COR-L47 (cell line): ENCODE data around the gene PRKCB.
"Not testable (repeated sequence)": the region's sequence is repeated elsewhere in the genome, so short reads cannot be mapped to it uniquely, and the experiment has no call there.

Source experiments
- DNase-seq: peaks from one replicate; lab custom pipeline; 2025; lab: John Stamatoyannopoulos, UW

The PRKCB gene

DNA sequence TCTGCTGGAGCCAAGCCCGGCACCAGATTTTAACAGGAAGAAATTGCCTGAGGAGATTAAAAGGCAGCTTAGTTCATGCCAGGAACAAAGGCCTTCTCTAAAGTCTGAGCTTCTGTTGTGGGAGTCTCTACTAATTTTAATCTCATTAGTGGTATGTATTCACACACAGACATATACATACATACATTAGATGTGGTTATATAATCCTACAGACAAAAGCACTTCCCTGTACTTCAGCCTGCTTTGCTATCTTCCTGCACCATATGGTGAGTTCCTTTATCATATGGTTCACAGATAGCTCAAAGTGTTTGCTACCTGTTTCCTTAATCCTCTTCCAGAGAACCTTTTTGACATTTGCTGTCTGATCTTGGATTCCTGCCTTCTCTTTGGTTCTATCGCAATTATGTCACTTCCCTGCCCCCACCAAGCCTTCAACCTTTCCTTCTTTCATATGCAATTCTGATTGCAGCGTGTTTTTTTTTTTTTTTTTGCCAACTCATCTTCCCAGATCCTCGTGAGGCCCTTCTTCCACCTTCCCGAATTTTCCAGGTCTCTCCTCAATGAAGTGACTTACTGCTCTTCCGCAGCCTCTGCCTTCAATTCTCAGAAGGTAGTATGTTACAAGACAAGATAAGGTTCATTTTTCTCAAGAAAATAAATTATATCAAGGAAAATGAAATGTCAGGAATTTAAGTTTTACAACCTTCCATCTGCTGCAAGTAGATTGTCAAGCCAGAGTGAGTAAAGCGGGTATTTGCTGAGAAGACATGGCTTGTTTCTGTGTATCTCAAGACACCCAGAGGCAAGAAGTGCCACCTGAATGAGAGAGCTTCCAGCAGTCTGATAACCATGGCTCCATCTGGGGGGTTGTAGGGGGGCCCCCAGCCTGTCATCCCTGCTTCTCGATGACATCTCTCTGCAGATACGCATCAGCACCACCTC, 300.1 kb downstream of the PRKCB start:
- DNase-seq: no peak

DNA sequence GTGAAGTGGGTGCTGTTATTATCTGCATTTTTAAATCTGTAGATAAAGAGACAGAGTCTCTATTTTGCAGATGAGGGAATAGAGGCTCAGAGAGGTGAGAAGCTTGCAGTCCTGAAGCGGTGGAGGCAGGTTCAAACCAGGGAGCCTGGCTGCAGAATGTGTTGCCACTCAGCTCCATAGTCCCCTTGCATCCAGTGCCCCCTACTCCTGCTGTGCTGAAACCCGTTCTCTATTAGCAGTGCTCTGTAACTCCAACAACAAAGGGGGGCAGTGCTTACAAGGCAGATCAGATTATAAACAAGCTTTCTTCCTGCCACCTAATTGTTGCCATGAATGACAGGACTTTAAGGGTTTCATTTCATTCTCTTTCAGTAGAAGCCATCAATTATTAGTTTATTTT, 302.2 kb downstream of the PRKCB start:
- no peak for DNase-seq

DNA sequence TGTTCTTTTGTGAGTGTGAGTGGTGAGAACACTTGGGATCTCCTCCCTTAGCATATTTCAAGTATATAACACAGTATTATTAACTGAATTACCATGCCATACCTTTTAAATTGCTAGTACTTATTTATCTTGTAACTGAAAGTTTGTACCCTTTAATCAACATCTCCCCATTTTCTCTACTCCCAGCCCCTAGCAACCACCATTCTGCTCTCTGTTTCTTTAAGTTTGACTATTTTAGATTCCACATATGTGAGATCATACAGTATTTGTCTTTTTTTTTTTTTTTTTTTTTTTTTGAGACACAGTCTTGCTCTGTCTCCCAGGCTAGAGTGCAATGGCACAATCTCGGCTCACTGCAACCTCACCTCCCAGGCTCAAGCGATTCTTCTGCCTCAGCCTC, 302.8 kb downstream of the PRKCB start:
- no peak for DNase-seq

DNA sequence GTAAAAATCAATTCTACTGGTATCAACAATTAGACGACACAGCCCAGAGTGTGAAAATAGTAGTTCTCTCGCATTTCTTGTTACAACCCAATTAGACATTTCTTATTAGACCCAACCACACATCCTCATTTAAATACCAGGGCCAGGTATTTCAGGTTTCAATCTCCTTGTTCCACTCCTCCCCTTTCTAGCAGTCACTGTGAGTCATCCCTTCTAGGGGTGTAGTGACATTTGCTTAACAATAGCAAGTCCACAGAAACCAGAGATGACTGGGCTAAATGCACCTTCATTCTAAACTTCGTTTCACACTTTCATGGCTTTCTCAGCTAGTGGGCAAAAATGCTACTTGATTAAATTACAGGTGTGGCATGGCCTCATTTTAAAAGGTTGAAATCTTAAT, 303.5 kb downstream of the PRKCB start:
- DNase-seq: no peak

DNA sequence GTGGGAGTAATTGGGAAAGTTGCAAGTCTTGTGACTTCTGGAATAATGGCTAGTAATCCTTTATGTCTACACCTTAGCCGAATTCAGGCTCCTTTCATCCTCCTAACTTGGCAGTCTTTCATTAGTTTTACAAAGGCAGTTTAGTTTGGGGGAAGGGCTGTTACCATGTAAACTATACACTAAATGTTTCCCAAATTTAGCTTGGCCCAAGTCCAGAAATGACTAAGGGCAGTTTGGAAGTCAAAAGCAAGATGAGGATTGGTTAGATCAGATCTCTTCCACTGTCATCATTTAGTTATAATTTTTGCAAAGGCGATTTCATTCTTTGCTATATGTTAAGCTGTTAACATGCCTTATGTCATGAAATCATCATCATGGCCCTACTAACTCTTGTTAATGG, 304.9 kb downstream of the PRKCB start:
- DNase-seq: no peak

DNA sequence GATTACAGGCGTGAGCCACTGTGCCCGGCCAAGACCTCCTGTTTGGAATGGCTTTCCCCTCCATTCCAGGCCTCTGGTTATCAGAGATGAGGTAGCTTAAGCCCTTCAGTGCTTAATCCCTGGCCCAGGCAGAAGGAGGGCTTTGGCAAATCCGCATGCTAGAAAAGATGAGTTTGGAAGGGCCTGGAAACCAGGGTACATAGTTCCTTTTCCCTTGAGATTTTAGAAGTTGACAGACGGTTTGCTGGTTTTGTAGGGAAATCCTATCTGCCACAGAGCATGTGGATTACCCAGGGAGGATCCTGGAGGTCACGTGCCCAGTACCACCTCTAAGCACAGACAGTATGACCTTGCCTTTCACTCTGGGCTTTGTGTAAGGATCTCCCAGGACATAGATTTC, 305.7 kb downstream of the PRKCB start:
- DNase-seq: no peak

DNA sequence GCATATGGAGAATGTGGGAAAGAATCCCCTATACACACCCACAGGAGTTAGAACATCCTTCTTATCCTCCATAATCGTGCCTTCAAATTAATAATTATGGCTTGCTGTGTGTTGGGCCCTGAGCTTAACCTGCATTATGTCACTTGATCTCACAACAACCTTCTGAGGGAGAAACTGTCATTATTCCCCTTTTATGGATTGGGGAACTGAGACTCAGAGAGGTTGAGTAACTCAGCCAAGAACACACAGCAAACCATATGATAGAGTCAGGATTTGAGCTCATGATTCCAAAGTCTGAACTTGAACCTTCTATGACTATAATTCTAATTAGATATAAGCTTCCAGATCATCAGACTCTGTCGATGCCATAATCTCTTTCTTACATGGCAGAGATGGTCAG, 306.1 kb downstream of the PRKCB start:
- no peak for DNase-seq

DNA sequence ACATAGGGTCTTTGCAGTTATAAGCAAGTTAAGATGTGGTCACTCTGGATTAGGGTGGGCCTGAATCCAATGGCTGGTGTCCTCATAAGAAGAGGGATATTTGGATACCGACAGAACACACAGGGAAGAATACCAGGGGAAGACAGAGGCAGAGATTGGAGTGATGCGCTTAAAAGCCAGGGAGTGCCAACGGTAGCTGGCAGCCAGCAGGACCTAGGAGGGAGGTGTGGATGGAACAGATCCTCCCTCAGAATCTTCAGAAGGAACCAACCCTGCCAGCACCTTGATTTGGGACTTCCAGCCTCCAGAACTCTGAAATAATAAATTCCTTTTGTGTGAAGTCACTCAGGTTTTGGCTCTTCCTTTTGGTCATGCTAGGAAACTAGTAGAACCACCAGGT, 310.1 kb downstream of the PRKCB start:
- DNase-seq: no peak

DNA sequence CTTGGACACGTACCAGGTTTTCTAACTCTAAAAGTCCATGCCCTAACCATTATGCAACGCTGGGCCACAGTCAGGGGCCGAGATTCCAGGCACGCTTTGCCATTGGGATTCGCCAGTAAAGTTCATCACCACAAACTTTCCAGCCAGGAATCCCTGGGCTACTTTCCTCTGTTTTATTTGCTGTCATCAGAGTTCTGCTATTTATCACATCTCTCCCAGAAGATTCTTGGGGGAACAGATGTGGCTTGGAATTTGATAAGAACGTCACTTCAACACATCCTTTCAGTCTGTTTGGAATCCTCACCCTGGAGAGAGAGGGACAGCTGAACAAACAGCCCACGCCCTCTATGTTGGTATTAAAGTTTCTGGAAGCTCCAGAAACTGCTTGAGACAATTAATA, 310.7 kb downstream of the PRKCB start:
- DNase-seq: no peak

DNA sequence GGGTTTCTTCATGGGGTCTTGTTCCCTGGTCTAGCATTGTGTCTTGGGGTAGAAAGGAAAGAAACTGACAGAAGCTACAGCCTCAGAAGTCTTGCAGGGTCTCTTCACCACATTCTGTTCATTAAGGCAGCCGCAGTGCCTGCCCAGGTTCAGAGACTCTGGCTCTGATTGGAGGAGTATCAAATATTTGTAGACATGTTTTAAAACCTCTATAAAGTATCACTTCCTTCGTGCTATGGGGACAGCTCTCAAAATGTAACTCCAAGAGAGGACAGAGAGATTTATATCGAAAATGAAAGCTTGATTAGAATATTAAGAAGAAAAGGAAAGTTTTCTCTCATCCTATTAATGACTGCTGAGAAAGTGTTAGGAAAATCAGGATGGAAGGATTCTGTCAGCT, 313.3 kb downstream of the PRKCB start:
- no peak for DNase-seq

DNA sequence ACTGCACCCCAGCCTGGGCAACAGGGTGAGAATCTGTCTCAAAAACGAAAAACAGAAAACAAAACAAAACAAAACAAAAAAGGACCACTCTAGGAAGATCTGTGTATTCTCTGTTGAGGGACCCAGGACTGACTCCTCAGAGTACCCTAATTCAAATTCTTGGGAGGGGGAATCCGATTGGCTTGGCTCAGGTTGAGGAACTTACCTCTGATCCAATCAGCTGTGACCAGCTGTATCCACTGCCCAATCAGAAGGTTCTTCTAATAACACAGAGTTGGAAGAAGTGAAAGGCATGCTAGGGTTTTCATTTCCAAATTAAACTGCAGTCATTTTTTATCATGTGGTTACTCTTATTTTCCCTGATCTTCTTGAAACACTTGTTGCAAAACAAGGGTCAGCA, 314.5 kb downstream of the PRKCB start:
- DNase-seq: no peak

DNA sequence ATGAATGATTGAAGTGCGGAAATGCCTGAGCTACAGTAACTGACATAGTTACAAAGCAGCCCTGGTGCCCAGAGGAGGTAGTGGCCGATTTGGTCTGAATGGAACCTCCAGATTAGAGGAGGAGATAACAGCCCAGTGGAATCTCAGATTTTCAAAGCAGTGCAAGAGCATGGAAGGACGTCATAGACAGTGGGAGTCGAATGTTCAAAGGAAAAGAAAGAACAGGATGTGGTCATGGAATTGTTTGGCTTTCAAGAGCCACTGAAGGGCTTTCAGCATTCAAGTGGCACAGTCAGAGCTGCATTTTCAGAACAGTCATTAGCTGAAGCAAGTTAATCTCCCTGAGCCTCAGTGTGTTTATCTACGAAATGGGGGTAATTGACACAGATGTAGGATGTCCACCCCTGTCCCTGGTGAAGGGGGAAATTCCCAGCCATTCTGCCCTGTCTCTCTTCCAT, 315.7 kb downstream of the PRKCB start:
- DNase-seq: no peak

DNA sequence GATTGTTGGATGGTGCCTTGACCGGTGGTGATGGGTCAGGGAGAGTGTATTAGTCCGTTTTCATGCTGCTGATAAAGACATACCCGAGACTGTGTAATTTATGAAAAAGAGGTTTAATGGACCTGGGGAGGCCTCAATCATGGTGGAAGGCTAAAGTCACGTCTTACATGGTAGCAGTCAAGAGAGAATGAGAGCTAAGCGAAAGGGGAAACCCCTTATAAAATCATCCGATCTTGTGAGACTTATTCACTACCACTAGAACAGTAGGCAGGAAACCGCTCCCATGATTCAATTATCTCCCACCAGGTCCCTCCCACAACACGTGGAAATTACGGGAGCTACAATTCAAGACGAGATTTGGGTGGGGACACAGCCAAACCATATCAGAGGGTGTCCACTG, 316.3 kb downstream of the PRKCB start:
- DNase-seq: not testable (repeated sequence)

DNA sequence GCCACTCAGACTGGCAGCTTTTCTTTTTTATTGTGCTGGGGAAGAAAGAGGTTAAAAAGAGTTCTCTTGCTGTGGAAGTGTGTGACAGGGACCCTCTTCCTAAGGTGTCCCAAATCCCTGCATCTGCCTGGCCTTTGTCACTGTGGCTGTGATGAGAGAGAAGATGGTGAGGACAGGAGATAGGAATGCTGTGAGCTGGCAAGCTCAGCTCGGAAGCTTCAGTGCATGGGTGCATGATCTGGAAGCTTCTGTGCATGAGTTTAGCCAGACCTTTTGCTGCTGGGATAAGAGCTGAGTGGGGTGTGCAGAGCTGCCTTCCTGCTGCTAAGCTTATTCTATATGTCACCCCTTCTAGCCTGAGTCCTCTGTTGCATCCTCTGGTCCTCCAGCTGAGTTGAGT, 317.0 kb downstream of the PRKCB start:
- DNase-seq: no peak

DNA sequence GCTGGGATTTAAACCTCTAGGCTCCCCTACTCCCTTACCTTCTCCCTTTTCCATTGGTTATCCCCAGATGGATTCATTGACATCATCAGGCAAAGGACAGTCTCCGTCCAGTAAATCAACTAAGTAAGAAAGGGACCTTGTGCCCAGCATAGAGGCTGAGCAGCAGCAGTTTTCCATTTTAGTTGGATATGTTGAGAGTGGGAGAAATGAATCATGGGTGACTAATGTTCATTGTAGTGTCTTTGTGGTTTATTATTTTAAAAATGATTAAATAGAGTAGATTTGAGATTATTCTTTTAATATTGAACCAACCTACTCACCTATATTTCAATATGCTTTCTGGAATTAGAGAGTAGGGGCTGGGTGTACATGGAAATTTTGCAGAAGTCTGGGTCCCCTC, 321.0 kb downstream of the PRKCB start:
- no peak for DNase-seq

DNA sequence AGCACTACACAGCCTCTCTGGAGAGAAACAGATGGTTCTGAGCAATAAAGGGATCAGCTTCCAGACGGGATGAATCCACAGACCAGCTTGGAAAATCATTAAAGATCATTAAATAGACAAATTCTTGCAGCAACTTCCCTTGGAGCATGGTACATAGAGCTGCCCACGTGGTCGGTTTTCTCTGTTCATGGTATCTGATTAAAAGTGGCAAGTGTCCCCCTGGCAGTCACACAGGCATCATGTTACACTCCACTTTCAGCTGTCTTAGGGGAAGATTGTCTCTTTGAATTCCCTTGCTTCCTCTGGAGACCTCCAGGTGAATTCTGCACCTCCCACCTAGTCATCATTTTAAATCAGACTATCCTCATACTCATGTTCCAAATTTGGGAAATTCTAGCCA, 328.2 kb downstream of the PRKCB start:
- DNase-seq: no peak

DNA sequence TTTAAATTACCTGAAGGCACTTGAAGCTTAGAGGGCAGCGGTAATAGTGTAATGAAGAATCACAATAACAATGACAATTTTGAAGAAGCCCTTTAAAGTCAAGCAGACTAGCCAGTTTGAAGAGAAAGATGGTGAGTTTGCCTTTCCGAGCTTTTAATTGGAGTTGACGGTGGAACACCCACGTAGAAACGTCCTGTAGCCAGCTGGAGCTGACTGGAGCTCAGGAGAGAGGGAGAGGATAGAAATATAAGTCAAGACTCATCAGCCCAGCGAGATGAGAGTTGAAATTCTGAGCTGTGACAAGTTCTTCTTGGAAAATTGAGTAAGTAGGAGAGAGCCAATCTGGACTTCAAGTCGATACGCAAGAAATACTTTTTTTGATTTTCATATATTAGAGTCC, 328.6 kb downstream of the PRKCB start:
- no peak for DNase-seq

DNA sequence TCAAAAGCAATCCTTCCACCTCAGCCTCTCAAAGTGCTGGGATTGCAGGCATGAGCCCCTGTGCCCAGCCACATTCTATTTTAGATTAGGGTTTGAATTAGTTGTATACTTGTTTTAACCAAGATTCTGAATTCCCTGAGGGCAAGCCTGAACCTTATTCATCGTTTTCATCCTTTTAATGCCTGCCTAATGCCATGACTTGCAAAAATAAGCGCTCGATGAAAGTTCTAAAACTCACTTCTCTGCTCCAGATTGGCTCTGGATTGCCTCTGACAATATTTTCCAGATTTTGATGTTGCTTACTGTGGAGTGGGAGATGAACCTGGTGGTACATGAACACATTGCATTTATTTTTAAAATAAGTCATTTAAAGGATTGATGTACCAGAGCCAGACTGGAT, 329.5 kb downstream of the PRKCB start:
- DNase-seq: no peak

DNA sequence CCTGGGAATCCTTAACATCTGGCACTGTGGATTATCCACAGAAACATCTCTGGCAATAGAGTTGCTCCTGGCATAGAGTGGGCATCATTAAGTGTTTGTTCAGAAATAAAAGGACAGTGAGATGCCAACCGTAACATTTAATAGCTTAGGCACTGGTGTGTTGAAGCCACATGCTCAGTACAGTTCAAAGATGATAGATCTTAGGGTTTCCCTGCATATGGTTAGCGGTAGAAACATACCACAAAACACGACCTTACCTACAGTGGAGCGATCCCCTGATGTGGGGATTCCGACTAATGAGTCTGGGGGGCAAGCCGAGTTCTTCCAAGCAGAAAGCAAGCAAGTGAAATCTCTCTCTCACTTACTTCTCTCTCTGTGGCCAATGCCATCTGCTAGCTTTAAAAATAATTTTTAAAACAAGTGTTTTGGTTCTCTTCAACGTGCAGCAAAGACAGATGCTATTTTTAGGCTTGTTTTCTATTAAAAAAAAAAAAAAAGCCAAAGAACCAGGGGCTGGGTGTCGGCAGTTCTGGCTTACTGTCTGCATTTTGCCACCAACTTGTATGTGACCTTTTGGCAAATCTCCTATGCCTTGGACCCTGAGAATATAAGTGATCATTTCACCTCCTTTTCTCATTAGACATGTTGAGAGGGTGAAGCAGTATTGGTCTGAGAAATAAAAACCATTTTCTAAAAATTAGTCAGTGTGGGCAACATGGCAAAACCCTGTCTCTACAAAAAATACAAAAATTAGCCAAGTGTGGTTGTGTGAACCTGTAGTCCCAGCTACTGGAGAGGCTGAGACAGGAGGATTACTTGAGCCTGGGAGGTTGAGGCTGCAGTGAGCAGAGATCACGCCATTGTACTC, 331.1 kb downstream of the PRKCB start:
- no peak for DNase-seq

DNA sequence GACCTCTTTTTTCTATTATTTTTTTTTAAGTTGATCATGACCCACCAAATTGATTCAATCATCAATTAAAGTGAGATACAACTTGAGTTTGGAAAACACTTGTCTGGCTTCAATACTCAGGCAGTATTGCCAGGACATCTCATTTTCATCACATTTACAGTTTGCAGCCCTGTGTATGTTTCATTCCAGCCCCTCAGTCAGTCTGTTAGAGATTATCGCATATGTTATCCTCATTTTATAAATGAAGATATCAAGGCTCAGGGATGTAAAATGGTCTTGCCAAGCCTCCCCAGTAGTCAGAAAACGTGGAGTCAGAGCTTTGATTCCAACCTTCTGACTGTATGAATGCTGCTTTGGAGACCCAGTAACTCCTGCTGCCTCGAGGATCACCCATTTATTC, 333.1 kb downstream of the PRKCB start:
- DNase-seq: no peak

DNA sequence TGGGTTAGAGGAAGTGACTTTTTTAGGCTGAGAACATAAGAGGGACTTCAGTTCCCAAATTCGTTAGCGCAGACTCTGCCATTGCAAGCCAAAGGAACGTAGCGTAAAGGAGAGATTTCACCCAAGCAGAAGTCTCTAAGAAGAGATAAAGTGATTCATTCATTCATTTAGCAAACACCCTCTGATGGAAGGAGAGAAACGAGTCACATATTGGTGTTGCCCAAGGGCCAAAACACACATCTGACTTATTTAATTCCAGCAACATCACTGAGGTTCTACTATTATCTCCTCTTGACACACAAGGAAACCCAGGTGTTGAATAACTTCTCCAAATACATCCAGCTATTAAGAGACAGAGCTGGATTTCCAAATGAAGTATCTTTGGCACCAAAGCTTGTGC, 334.6 kb downstream of the PRKCB start:
- DNase-seq: no peak

DNA sequence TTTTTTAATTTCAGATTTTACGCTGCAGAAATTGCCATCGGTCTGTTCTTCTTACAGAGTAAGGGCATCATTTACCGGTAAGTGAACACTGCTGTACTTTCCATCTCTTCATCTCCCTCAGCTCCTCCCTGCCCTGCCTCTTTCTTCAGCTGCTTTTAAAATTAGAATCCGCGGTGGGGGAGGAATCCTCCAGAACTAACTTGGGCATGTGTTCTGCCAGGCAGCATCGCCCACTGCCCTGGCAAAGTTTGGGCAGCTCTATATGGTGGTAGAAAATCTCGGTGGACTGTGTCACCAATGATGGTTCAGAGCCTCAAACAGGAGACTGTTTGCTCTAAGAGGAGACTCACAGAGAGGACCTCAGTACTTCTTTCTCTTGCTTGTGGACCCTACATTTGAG, 338.7 kb downstream of the PRKCB start:
- DNase-seq: no peak

DNA sequence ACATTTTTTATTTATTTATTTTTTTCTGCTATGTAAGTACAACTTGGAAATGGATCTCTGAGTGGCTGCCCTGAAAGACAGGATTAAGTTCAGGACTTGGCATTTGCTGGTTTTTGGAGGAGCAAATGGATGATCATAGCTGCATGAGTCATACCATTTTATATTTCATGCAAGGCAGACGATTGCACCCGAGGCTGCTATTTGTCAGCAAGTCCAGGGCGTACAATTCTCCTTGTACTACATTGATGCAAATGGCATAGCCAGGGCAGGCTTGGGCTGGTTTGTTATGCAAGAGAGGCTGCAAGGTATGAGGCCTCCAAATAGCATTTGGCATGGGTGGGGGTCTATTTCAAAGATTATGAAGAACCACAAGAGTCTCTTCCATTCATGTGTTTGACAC, 339.2 kb downstream of the PRKCB start:
- DNase-seq: no peak
